Body of pancreas (tissue), 4 donors: ENCODE data around the gene TMEM269. TPM values are rescaled to one million over a fixed set of nuclear protein-coding genes. Genes with fewer than 3 reads are reported as not detected.

Source experiments
- ATAC-seq: fragments of 150-250 bp; one replicate; pipeline ENCODE4 v1.9.1; 2016
- DNase-seq, 4 donors: peaks; one replicate each; pipeline ENCODE4 v3.0.0-alpha.2; 2019
- H3K27ac ChIP-seq, 4 donors: fragments of 200-600 bp; sonication (generic); 1 replicate in 3 of 4; 2 replicates in 1 of 4; pipeline versions ENCODE4 v1.5.1 to v1.6.1; 2016 to 2019; ENCODE audit warnings: mild to moderate bottlenecking in 1 of 4, mixed read lengths in 1 of 4, moderate library complexity in 1 of 4
- H3K27me3 ChIP-seq, 2 donors: fragments of 200-600 bp; sonication (generic); one replicate each; pipeline ENCODE4 v1.6.0; 2016; ENCODE audit warnings: mild to moderate bottlenecking in 1 of 2
- H3K36me3 ChIP-seq, 2 donors: fragments of 200-600 bp; sonication (generic); replicated peaks in 1 of 2; 2 replicates each; pipeline ENCODE4 v1.5.1; 2016; ENCODE audit warnings: low read depth in 2 of 2; ENCODE audit not compliant: insufficient read depth in 1 of 2
- H3K4me1 ChIP-seq: fragments of 200-600 bp; sonication (generic); one replicate; pipeline ENCODE4 v1.6.0; 2016
- H3K4me3 ChIP-seq, 2 donors: fragments of 200-600 bp; sonication (generic); 1 replicate in 1 of 2; 2 replicates in 1 of 2; pipeline ENCODE4 v1.5.1; 2016 to 2019
- H3K9me3 ChIP-seq, 3 donors: fragments of 200-600 bp; sonication (generic); 1 replicate in 2 of 3; 2 replicates in 1 of 3; pipeline ENCODE4 v1.5.1; 2016
- POLR2A ChIP-seq, 3 donors: fragments of 450-650 bp; IDR thresholded peaks; one replicate each; pipeline ENCODE4 v1.6.1; 2016; ENCODE audit warnings: antibody characterized with exemption in 3 of 3, mild to moderate bottlenecking in 2 of 3
- WGBS, 2 donors: methylation state at CpG; one replicate each; pipeline ENCODE4 v1.1.5; 2017; 5-methylcytosine and 5-hydroxymethylcytosine counted together
- intact Hi-C: fragments of 100-400 bp; cut with DNase I; formaldehyde crosslinking; loops from one replicate; pipeline ENCODE4 v1.15.1; 2023
- total RNA-seq, 2 donors: library from RNA; depleted of rRNA; stranded (reverse); fragments of >200 nt; gene quantifications; one replicate each; pipeline ENCODE4 v1.1.0, GENCODE V29; 2016
- TF ChIP-seq, protein P1 (sequence below), 7 experiments: fragments of 450-650 bp in 4 of 7; fragments of 200-600 bp in 3 of 7; sonication (generic) in 3 of 7; IDR thresholded peaks; one replicate each; pipeline ENCODE4 v1.5.1; 2016 to 2019; ENCODE audit warnings: antibody characterized with exemption in 7 of 7

The TMEM269 gene
- total RNA-seq, 2 donors from 2014 or later, result not detected

DNA sequence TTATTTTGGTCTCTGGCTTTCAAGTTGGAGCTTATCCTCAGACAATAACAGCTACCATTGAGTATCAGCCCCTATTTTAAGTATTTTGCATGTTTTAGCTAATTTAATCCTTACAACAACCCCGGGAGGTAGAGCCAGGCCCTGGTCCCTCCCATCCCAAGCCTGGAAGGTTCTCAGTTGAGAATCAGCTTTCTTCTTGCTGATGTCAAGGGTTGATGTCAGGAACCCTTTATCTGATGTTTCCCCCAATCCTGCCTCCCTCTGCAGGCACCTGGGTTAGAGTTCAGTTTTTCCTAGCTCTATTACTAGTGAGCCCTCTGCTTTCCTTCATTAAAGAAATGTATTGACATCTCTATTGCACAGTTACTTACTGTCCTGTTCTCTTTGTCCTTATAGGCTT, 36.0 kb downstream of the TMEM269 start:
- Histone ChIP-seq H3K27ac (no peak overlapping the region), H3K4me3 (no peak overlapping the region), H3K27me3 (no peaks in the 10 kb centered on the region), H3K4me1 (peaks cover 17% of the 10 kb centered on the region), H3K36me3 (no peaks in the 10 kb centered on the region), H3K9me3 (no peaks in the 10 kb centered on the region)
- ATAC-seq, result no peak
- intact Hi-C loops, result no loop called here
- 69 to 74% methylated on average over 1 of the region's 1 CpG for WGBS, 2 donors
- TF ChIP-seq, protein P1, sequence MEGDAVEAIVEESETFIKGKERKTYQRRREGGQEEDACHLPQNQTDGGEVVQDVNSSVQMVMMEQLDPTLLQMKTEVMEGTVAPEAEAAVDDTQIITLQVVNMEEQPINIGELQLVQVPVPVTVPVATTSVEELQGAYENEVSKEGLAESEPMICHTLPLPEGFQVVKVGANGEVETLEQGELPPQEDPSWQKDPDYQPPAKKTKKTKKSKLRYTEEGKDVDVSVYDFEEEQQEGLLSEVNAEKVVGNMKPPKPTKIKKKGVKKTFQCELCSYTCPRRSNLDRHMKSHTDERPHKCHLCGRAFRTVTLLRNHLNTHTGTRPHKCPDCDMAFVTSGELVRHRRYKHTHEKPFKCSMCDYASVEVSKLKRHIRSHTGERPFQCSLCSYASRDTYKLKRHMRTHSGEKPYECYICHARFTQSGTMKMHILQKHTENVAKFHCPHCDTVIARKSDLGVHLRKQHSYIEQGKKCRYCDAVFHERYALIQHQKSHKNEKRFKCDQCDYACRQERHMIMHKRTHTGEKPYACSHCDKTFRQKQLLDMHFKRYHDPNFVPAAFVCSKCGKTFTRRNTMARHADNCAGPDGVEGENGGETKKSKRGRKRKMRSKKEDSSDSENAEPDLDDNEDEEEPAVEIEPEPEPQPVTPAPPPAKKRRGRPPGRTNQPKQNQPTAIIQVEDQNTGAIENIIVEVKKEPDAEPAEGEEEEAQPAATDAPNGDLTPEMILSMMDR (IDR thresholded peaks at IDR 0.05), result no peak
- no peak for TF ChIP-seq POLR2A (IDR thresholded peaks at IDR 0.05)
- DNase-seq, result no peak

DNA sequence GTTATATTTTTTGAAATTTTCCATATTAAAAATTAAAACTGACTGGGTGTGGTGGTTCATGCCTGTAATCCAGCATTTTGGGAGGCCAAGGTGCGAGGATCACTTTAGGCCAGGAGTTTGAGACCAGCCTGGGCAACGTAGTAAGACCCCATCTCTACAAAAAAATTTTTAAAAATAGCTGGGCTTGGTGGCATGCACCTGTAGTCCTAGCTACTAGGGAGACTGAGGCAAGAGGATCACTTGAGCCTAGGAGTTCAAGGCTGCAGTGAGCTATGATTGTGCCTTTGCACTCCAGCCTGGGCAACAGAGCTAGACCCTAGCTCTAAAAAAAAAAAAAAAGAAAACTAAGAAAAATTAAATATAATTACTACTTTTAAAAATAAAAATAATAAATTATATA, 36.9 kb downstream of the TMEM269 start:
- 94% methylated on average over 2 of the region's 2 CpGs for WGBS, 2 donors
- ATAC-seq, result no peak
- no peaks in the 10 kb centered on the region for H3K9me3 ChIP-seq
- DNase-seq, result no peak
- H3K27ac ChIP-seq, result no peak overlapping the region
- peaks cover 9% of the 10 kb centered on the region for H3K4me1 ChIP-seq
- intact Hi-C loops, result no loop called here
- H3K27me3 ChIP-seq, result no peaks in the 10 kb centered on the region
- H3K4me3 ChIP-seq, result no peak overlapping the region
- no peaks in the 10 kb centered on the region for H3K36me3 ChIP-seq
- TF ChIP-seq POLR2A (IDR thresholded peaks at IDR 0.05), result no peak
- TF ChIP-seq, protein P1 (IDR thresholded peaks at IDR 0.05), result no peak

DNA sequence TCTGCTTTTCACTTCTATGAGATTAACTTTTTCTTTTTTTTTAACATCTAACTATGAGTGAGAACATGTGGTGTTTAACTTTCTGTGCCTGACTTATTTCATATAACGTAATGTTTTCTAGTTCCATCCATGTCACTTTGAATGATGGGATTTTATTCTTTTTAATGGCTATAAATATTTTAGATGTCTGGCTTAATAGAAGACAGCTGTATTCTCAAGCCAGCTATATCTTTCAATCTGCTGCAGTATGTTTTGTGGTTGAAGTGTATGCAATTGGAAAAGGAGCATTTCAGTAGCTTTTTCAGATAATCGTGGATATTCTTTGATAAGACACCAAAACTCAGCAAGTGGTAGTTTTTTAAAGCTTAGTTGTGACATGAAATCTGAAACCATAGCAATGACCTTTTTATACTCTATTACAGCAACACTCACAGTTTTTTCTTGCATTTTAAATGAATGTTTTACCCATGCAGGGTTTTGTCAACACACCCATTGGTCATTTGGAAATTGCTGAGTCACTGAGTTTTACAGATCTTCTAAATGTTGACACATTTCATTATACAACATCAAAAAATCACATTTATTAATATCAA, 38.1 kb downstream of the TMEM269 start:
- no peaks in the 10 kb centered on the region for H3K27me3 ChIP-seq
- TF ChIP-seq POLR2A (IDR thresholded peaks at IDR 0.05), result no peak
- TF ChIP-seq, protein P1 (IDR thresholded peaks at IDR 0.05), result no peak
- no peaks in the 10 kb centered on the region for H3K36me3 ChIP-seq
- no peaks in the 10 kb centered on the region for H3K9me3 ChIP-seq
- intact Hi-C loops, result no loop called here
- no peak for DNase-seq
- WGBS, 2 donors, result 43 to 45% methylated on average over 2 of the region's 2 CpGs
- no peak overlapping the region for H3K4me3 ChIP-seq
- no peak for ATAC-seq
- H3K4me1 ChIP-seq, result peaks cover 3% of the 10 kb centered on the region
- no peak overlapping the region for H3K27ac ChIP-seq

DNA sequence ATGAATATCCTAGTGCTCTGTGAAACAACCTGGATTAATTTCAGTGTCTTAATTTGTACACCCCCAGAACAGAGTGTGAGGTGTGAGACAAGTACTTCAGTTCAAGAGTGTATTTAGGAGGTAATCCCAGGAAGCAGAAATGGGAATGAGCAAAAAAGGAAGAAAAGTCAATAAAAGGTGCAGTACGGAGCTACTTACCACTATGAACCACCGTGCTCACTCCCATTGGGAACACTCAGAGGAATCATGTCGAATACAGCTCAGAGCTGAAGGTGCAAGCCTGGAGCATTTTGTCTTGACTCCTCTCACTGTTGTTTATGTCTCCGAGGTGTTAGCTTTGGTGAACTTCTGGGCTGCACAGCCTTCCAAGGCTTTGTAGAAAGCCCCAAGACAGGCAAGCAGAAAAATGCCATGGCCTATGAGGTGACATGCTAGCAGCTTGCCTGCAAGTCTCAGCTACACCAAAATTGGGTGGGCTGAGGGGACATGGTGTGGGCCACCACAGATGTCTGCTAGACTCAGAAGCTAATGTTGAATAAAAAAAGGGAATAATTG, 39.8 kb downstream of the TMEM269 start:
- TF ChIP-seq, protein P1 (IDR thresholded peaks at IDR 0.05), result no peak
- no peak for TF ChIP-seq POLR2A (IDR thresholded peaks at IDR 0.05)
- no peaks in the 10 kb centered on the region for H3K9me3 ChIP-seq
- H3K27me3 ChIP-seq, result no peaks in the 10 kb centered on the region
- WGBS, 2 donors, result 87 to 92% methylated on average over 4 of the region's 4 CpGs
- ATAC-seq (no peak), DNase-seq (no peak)
- intact Hi-C loops, result no loop called here
- no peak overlapping the region for H3K4me3 ChIP-seq
- H3K4me1 ChIP-seq, result no peaks in the 10 kb centered on the region
- H3K27ac ChIP-seq, result no peak overlapping the region
- H3K36me3 ChIP-seq, result no peaks in the 10 kb centered on the region
